ENCODE data around the gene FAM221B.

FAM221B gene

GRCh38 chr9:35790025-35790384 lies 38.5 kb downstream of the FAM221B start:
- no peak for DNase-seq

- DNase-seq: no peak
Measured at GRCh38 chr9:35789541-35789940, 39.0 kb downstream of the FAM221B start.

GRCh38 chr9:35783418-35783817 lies 45.1 kb downstream of the FAM221B start:
- no peak for DNase-seq

- no peak for DNase-seq
Measured at GRCh38 chr9:35781066-35781465, 47.5 kb downstream of the FAM221B start.

GRCh38 chr9:35778496-35778895 lies 50.0 kb downstream of the FAM221B start:
- DNase-seq: no peak

- DNase-seq: no peak
Measured at GRCh38 chr9:35776018-35776417, 52.5 kb downstream of the FAM221B start.

GRCh38 chr9:35774907-35775635 lies 53.5 kb downstream of the FAM221B start:
- DNase-seq: no peak

- no peak for DNase-seq
Measured at GRCh38 chr9:35771943-35772342, 56.6 kb downstream of the FAM221B start.

GRCh38 chr9:35771534-35771933 lies 57.0 kb downstream of the FAM221B start:
- DNase-seq: no peak

GRCh38 chr9:35771075-35771433 lies 57.5 kb downstream of the FAM221B start:
- DNase-seq: no peak

- DNase-seq: no peak
Measured at GRCh38 chr9:35769763-35770162, 58.8 kb downstream of the FAM221B start.

- no peak for DNase-seq
Measured at GRCh38 chr9:35767458-35767857, 61.1 kb downstream of the FAM221B start.

GRCh38 chr9:35766997-35767396 lies 61.5 kb downstream of the FAM221B start:
- DNase-seq: no peak
